ENCODE results near the gene ZNF664. TPM values are rescaled to one million over a fixed set of nuclear protein-coding genes. Genes with fewer than 3 reads are reported as not detected.

ZNF664 gene
- total and polyA plus RNA-seq, 9 of the 15 experiments (the other 6 are each of a cell fraction or from before 2014, with no cell fraction given), result 3.3 to 101 (median 63.6) TPM

GRCh38 chr12:124026755-124027745 is 54.0 kb downstream of the ZNF664 start (continued):
- TF ChIP-seq SIN3A (IDR thresholded peaks at IDR 0.05; ENCODE audit: borderline replicate concordance in 2 of 2, control insufficient read depth in 1 of 2, low read depth in 2 of 2, low read length in 2 of 2) (no peak), FOXA3 (CRISPR knock-in tag; conservative IDR thresholded peaks at IDR 0.05 in 1 of 2, IDR thresholded peaks at IDR 0.05 in 1 of 2) (no peak), SNRNP70 (optimal IDR thresholded peaks at IDR 0.05; ENCODE audit: low read depth, low read length) (no peak), SRSF7 (optimal IDR thresholded peaks at IDR 0.05; ENCODE audit: low read depth, low read length) (no peak), ARID4B (CRISPR knock-in tag; IDR thresholded peaks at IDR 0.05) (no peak), MEIS2 (IDR thresholded peaks at IDR 0.05; ENCODE audit: partially characterized antibody) (peak; percentile 83), ZNF830 (CRISPR knock-in tag; IDR thresholded peaks at IDR 0.05) (no peak), SRSF3 (IDR thresholded peaks at IDR 0.05; ENCODE audit: insufficient read depth, low read length) (no peak), IFI16 (CRISPR knock-in tag; IDR thresholded peaks at IDR 0.05) (no peak), PHB2 (IDR thresholded peaks at IDR 0.05; ENCODE audit: low read depth) (no peak), SMAD4 (CRISPR knock-in tag; conservative IDR thresholded peaks at IDR 0.05) (no peak), NFIC (IDR thresholded peaks at IDR 0.05) (no peak), ZBTB5 (IDR thresholded peaks at IDR 0.05) (no peak), ZNF282 (CRISPR knock-in tag; IDR thresholded peaks at IDR 0.05) (no peak), TCF7 (IDR thresholded peaks at IDR 0.05; ENCODE audit: borderline replicate concordance) (no peak), HNRNPK (IDR thresholded peaks at IDR 0.05; ENCODE audit: low read depth, low read length, poor library complexity, severe bottlenecking) (no peak)
